Measurements from ENCODE around the gene ZNF468.
"Not testable (repeated sequence)": the region's sequence is repeated elsewhere in the genome, so short reads cannot be mapped to it uniquely, and the experiment has no call there.

Gene ZNF468

DNA sequence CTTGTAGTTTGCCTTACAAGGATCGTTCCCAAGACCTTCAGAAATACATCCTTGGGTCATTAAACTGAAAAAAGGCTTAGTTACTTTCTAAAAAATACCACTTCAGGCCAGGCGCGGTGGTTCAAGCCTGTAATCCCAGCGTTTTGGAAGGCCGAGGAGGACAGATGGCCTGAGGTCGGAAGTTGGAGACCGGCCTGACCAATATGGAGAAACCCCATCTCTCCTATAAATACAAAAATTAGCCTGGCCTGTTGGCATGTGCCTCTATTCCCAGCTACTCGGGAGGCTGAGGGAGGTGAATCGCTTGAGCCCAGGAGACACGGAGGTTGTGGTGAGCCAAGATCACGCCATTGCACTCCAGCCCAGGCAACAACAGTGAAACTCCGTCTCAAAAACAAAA lies 33.7 kb downstream of the ZNF468 start:
- H3K9me3 ChIP-seq (ENCODE audit: control insufficient read depth, insufficient read depth, low read length) = no peaks in the 10 kb centered on the region

GRCh38 chr19:52821204-52821960 lies 36.0 kb downstream of the ZNF468 start, which contains the start of gene ZNF28:
Gene ZNF28 (minus strand): TSS chr19:52821633. CDS start chr19:52817958, 3,675 bp downstream.
- H3K4me1 ChIP-seq (ENCODE audit: control insufficient read depth, insufficient read depth, low read length); H3K27ac ChIP-seq (ENCODE audit: low read depth, low read length); H3K27me3 ChIP-seq (ENCODE audit: control insufficient read depth, insufficient read depth, low read length); H3K9me3 ChIP-seq (ENCODE audit: control insufficient read depth, insufficient read depth, low read length); H3K9ac ChIP-seq (ENCODE audit: low read depth, low read length): not testable (repeated sequence)
- Histone ChIP-seq H3K4me3 (ENCODE audit: low read depth, low read length) (peak within 1 kb of the TSS; percentile 67), H3K36me3 (ENCODE audit: control insufficient read depth, insufficient read depth, low read length) (peaks cover 12% of the 10 kb centered on the region)

More for the DNA sequence above, 33.7 kb downstream of the ZNF468 start:
- H3K27ac ChIP-seq (ENCODE audit: low read depth, low read length) = no peak overlapping the region
- H3K4me3 ChIP-seq (ENCODE audit: low read depth, low read length) = no peak overlapping the region
- H3K4me1 ChIP-seq (ENCODE audit: control insufficient read depth, insufficient read depth, low read length) = no peaks in the 10 kb centered on the region
- H3K9ac ChIP-seq (ENCODE audit: low read depth, low read length) = no peak overlapping the region
- H3K36me3 ChIP-seq (ENCODE audit: control insufficient read depth, insufficient read depth, low read length) = no peaks in the 10 kb centered on the region
- H3K27me3 ChIP-seq (ENCODE audit: control insufficient read depth, insufficient read depth, low read length) = no peaks in the 10 kb centered on the region

DNA sequence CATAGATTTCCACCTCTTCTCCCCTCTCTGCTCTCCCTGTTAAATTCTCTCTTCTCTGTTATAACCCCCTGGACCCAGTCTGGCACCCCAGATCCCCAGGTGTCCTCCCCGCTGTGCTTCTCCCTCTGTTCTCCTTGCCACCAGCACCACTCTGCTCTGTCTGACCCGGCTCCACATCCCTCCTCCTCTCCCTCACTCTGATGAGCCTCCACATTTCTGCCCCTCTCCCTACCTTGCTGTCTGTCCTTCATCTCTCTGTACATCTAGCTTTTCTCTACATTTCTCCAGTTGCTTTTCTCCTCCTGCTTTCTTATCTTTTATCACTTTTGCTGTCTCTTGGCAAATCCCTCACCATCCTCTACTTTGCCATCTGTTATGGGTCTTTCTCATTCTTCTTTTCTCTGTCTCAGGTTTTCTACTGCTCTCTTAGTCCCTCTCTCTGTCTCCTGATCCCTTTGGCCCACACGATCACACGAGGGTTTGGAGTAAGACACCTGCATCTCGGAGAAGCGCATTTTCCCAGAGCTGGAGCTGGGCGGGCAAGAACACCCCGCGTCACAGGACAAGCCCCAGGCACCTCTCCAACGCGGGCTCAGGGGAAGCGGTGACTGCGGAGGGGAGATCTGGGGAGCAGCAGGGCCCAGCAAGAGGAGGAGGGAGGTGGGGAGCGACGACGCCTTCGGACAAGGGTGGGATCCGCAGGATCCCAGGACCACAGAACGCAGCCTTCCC lies 36.8 kb downstream of the ZNF468 start:
- not testable (repeated sequence) for H3K4me1 ChIP-seq (ENCODE audit: control insufficient read depth, insufficient read depth, low read length); H3K27me3 ChIP-seq (ENCODE audit: control insufficient read depth, insufficient read depth, low read length); H3K9ac ChIP-seq (ENCODE audit: low read depth, low read length); H3K9me3 ChIP-seq (ENCODE audit: control insufficient read depth, insufficient read depth, low read length); H3K27ac ChIP-seq (ENCODE audit: low read depth, low read length)
- H3K4me3 ChIP-seq (ENCODE audit: low read depth, low read length) = peak overlapping the region; percentile 67
- peaks cover 12% of the 10 kb centered on the region for H3K36me3 ChIP-seq (ENCODE audit: control insufficient read depth, insufficient read depth, low read length)

- Histone ChIP-seq H3K4me3 (ENCODE audit: low read depth, low read length) (no peak overlapping the region), H3K27me3 (ENCODE audit: control insufficient read depth, insufficient read depth, low read length) (no peaks in the 10 kb centered on the region), H3K36me3 (ENCODE audit: control insufficient read depth, insufficient read depth, low read length) (peaks cover 33% of the 10 kb centered on the region), H3K4me1 (ENCODE audit: control insufficient read depth, insufficient read depth, low read length) (no peaks in the 10 kb centered on the region), H3K9ac (ENCODE audit: low read depth, low read length) (no peak overlapping the region), H3K27ac (ENCODE audit: low read depth, low read length) (no peak overlapping the region), H3K9me3 (ENCODE audit: control insufficient read depth, insufficient read depth, low read length) (peaks cover 12% of the 10 kb centered on the region)
Observed at GRCh38 chr19:52809801-52810200, 47.6 kb downstream of the ZNF468 start.

DNA sequence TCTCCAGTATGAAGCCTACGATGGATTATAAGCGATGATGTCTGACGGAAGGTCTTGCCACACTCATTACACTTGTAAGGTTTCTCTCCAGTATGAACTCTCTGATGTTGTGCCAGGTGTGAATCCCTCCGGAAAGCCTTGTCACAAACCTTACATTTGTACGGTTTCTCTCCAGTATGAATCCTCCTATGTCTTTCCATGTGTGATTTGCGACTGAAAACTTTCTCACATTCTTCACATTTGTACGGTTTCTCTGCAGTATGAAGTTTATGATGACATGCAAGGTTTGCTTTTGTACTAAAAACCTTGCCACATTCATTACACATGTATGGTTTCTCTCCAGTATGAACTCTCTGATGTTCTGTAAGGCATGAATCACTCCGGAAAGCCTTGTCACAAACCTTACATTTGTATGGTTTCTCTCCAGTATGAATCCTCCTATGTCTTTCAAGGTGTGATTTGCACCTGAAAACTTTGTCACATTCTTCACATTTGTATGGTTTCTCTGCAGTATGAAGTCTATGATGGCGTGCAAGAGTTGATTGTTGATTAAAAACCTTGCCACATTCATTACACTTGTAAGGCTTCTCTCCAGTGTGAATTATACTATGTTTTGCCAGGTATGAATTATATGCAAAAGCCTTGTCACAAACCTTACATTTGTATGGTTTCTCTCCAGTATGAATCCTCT lies 57.3 kb downstream of the ZNF468 start:
- H3K27me3 ChIP-seq (ENCODE audit: control insufficient read depth, insufficient read depth, low read length); H3K27ac ChIP-seq (ENCODE audit: low read depth, low read length); H3K9ac ChIP-seq (ENCODE audit: low read depth, low read length); H3K4me1 ChIP-seq (ENCODE audit: control insufficient read depth, insufficient read depth, low read length); H3K4me3 ChIP-seq (ENCODE audit: low read depth, low read length): not testable (repeated sequence)
- Histone ChIP-seq H3K36me3 (ENCODE audit: control insufficient read depth, insufficient read depth, low read length) (peaks cover 48% of the 10 kb centered on the region), H3K9me3 (ENCODE audit: control insufficient read depth, insufficient read depth, low read length) (peaks cover 73% of the 10 kb centered on the region)

DNA sequence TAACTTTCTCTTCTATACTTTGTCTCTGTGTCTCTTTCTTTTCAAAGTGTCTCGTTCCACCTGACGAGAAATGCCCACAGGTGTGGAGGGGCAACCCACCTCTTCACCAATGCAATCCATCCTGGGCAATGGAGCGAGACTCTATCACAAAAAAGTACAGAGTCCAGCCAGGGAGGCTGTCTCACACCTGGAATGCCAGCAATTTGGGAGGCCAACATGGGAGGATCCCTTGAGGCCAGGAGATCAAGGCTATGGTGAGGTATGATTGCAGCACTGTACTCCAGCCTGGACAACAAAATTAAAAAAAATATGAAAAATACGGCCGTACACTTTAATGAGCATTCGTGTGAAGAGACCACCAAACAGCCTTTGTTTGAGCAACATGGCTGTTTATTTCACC lies 68.0 kb downstream of the ZNF468 start:
- H3K27ac ChIP-seq (ENCODE audit: low read depth, low read length) = no peak overlapping the region
- H3K4me1 ChIP-seq (ENCODE audit: control insufficient read depth, insufficient read depth, low read length) = no peaks in the 10 kb centered on the region
- no peaks in the 10 kb centered on the region for H3K9me3 ChIP-seq (ENCODE audit: control insufficient read depth, insufficient read depth, low read length)
- H3K36me3 ChIP-seq (ENCODE audit: control insufficient read depth, insufficient read depth, low read length) = no peaks in the 10 kb centered on the region
- peaks cover 13% of the 10 kb centered on the region for H3K27me3 ChIP-seq (ENCODE audit: control insufficient read depth, insufficient read depth, low read length)
- no peak overlapping the region for H3K4me3 ChIP-seq (ENCODE audit: low read depth, low read length)
- H3K9ac ChIP-seq (ENCODE audit: low read depth, low read length) = no peak overlapping the region

Data from HUES48 (cell line).